HCT116 (cell line): Measurements from ENCODE around the gene UBAP2.

Experiments used
- JUND ChIP-seq: IDR thresholded peaks from 2 replicates; pipeline ENCODE4 v1.6.1; 2012
- POLR2A ChIP-seq: IDR thresholded peaks from 2 replicates; pipeline ENCODE4 v1.7.0; 2011; ENCODE audit warnings: borderline replicate concordance; ENCODE audit not compliant: insufficient read depth, insufficient read length; ENCODE audit errors: extremely low read depth
- POLR2AphosphoS5 ChIP-seq: IDR thresholded peaks from 2 replicates; pipeline ENCODE4 v1.6.1; 2011; ENCODE audit warnings: mild to moderate bottlenecking, low read depth, low read length, moderate library complexity
- TF ChIP-seq, protein P1 (sequence below), 3 experiments: fragments of 200-600 bp in 1 of 3; sonication (generic) in 1 of 3; IDR thresholded peaks in 2 of 3; conservative IDR thresholded peaks in 1 of 3; 2 replicates each; pipeline ENCODE4 v1.5.1; 2012 to 2017; ENCODE audit warnings: low read depth in 2 of 3, low read length in 2 of 3, antibody characterized with exemption in 1 of 3, borderline replicate concordance in 1 of 3, control low read depth in 1 of 3, mild to moderate bottlenecking in 1 of 3, mixed read lengths in 1 of 3, mixed run types in 1 of 3, moderate library complexity in 1 of 3; ENCODE audit not compliant: insufficient read depth in 1 of 3

DNA sequence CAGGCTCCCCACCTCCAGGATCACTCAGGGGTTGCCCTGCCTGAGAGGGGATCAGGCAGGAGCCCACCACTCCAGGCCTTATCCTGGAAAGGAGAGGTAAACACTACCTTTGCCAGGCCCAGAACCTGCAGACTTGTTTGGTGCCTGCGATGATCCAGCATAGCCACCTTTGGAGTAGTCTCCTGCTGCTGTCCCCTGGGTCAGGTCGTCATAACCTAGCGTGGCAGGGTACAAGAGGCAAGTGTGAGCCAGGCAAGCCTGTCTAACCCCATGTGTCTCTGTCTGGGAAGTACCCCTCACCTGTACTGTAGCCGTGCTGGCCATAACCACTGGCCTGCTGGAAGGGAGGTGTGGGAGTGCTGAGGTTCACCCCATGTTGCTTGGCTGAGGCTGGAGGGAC is 125.6 kb downstream of the UBAP2 start:
- TF ChIP-seq, protein P1, sequence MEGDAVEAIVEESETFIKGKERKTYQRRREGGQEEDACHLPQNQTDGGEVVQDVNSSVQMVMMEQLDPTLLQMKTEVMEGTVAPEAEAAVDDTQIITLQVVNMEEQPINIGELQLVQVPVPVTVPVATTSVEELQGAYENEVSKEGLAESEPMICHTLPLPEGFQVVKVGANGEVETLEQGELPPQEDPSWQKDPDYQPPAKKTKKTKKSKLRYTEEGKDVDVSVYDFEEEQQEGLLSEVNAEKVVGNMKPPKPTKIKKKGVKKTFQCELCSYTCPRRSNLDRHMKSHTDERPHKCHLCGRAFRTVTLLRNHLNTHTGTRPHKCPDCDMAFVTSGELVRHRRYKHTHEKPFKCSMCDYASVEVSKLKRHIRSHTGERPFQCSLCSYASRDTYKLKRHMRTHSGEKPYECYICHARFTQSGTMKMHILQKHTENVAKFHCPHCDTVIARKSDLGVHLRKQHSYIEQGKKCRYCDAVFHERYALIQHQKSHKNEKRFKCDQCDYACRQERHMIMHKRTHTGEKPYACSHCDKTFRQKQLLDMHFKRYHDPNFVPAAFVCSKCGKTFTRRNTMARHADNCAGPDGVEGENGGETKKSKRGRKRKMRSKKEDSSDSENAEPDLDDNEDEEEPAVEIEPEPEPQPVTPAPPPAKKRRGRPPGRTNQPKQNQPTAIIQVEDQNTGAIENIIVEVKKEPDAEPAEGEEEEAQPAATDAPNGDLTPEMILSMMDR (IDR thresholded peaks at IDR 0.05 in 2 of 3, conservative IDR thresholded peaks at IDR 0.05 in 1 of 3; ENCODE audit: borderline replicate concordance in 1 of 3, insufficient read depth in 1 of 3, low read depth in 2 of 3, low read length in 2 of 3): no peak
- no peak for TF ChIP-seq POLR2A
- TF ChIP-seq POLR2AphosphoS5: no peak
- no peak for TF ChIP-seq JUND
